ENCODE data around the gene POLA1.
A peak's percentile ranks its signal among the peaks of the same experiment; 100 is the strongest.
"Not testable (repeated sequence)": the region's sequence is repeated elsewhere in the genome, so short reads cannot be mapped to it uniquely, and the experiment has no call there.

Gene POLA1, protein sequence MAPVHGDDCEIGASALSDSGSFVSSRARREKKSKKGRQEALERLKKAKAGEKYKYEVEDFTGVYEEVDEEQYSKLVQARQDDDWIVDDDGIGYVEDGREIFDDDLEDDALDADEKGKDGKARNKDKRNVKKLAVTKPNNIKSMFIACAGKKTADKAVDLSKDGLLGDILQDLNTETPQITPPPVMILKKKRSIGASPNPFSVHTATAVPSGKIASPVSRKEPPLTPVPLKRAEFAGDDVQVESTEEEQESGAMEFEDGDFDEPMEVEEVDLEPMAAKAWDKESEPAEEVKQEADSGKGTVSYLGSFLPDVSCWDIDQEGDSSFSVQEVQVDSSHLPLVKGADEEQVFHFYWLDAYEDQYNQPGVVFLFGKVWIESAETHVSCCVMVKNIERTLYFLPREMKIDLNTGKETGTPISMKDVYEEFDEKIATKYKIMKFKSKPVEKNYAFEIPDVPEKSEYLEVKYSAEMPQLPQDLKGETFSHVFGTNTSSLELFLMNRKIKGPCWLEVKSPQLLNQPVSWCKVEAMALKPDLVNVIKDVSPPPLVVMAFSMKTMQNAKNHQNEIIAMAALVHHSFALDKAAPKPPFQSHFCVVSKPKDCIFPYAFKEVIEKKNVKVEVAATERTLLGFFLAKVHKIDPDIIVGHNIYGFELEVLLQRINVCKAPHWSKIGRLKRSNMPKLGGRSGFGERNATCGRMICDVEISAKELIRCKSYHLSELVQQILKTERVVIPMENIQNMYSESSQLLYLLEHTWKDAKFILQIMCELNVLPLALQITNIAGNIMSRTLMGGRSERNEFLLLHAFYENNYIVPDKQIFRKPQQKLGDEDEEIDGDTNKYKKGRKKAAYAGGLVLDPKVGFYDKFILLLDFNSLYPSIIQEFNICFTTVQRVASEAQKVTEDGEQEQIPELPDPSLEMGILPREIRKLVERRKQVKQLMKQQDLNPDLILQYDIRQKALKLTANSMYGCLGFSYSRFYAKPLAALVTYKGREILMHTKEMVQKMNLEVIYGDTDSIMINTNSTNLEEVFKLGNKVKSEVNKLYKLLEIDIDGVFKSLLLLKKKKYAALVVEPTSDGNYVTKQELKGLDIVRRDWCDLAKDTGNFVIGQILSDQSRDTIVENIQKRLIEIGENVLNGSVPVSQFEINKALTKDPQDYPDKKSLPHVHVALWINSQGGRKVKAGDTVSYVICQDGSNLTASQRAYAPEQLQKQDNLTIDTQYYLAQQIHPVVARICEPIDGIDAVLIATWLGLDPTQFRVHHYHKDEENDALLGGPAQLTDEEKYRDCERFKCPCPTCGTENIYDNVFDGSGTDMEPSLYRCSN (N-terminal part only)

GRCh38 chrX:24693453-24694202, at the start of gene POLA1:
POLA1 (plus strand) TSS chrX:24693918; CDS start chrX:24693962, 44 bp downstream.
- DNase-seq: peak; percentile 89

- no peak for DNase-seq
Measured at GRCh38 chrX:24646006-24646405, 47.7 kb upstream of the POLA1 start.

- DNase-seq: no peak
Measured at GRCh38 chrX:24646745-24647182, 47.0 kb upstream of the POLA1 start.

GRCh38 chrX:24647257-24648058, 46.3 kb upstream of the POLA1 start, which contains the start of gene PCYT1B:
PCYT1B (minus strand) TSS chrX:24647347; CDS start chrX:24647105, 242 bp downstream.
- DNase-seq: peak; percentile 62

DNA sequence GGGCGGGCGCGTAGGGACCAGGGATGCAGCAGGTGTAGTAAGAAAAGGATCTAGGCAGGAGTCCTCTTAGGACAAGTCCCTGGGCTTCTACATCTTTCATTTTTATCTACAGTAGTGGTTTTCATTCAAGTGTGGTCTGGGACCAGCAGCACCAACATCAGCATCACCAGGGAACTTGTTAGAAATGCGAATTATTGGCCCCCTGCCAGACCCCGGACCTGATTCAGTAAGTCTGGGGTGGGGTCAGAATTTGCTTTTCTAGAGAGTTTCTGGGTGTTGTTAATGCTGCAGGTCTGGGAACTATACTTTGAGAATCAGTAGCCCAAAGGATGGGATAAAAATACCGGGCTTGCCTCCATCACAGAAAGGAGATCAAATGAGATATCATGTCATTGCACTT, 45.2 kb upstream of the POLA1 start:
- DNase-seq: no peak

DNA sequence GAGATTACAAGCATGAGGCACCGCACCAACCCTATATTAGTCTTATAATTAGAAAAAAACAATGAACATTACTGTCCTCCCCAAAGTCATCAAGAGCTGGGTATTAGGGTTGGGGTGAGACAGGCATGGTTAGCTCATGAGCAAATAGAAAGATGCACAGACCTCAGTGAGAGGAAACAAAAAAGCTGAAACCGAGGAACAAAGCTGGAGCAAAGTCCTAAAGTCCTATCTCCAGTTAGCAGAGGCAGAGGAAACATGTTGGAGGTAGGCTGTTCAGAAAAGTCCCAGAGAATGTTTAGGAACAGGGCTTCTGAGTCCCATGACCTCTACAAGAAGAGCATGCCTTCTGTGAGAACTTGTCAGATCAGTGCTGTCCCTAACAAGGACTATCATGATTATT, 41.9 kb upstream of the POLA1 start:
- no peak for DNase-seq

- DNase-seq: not testable (repeated sequence)
Measured at GRCh38 chrX:24655679-24656078, 38.0 kb upstream of the POLA1 start.

DNA sequence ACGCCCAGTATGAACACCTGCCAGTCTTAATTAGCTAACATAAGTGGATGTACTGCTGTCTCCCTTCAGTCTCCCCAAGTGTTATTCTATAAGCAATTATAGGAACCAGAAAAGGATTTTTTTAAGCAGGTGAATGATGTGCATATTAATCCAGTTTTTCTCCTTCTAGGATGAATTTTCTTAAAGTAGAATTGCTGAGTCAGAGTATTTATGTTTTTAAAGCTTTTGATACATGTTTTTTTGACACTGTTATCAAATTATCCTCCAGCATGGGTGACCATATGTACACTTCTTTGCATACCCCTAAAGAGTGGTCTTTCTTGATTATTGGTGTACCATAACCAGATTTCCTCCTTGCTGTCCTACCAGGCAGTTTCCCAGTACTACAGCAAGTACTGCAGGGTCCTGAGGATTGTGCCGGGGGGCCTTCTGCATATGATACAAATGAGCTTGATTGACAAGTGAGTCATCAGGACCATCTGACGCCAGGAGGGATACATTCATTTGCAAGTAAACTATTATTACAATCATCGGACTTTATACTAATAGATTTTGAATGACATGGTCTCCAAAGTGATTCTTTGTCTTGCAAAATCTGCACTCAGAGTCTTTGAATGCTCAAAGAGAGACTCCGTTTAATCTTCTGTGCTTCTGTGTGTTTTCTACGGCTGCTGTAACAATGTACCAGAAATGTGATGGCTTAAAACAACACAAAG, 35.9 kb upstream of the POLA1 start:
- no peak for DNase-seq

DNA sequence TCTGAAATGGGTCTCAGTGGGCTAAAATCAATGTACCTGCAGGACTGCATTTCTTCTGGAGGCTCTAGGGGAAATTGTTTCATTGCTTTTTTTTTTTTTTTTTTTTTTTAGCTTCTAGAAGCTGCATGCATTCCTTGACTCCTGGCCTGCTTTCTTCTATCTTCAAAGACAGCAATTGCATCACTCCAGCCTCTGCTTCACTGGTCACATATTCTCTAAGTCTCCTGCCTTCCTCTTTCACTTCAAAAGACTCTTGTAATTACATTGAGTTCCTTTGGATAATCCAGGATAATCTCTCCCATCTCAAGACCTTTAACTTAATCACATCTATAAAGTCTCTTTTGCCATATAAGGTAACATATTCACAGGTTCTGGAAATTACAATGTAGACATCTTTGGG, 35.3 kb upstream of the POLA1 start:
- DNase-seq: no peak

DNA sequence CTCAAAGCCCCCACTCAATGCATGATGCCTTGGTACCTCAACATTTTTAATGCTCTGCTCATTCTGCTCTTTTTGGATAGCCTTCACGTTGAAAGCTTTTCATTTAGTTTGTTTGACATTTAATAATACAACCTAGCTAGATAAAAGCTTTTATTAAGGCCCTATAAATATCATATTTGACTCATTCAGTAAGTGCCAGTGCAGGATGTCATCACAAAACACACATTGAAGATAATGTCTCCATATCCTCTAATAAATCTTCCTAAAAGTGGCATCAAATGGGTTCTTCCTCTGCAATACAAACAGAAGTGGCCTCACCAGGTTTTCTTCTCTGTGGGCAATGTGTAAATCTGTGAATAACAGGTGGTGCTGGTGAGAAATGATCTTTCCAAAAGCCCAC, 34.6 kb upstream of the POLA1 start:
- no peak for DNase-seq

DNA sequence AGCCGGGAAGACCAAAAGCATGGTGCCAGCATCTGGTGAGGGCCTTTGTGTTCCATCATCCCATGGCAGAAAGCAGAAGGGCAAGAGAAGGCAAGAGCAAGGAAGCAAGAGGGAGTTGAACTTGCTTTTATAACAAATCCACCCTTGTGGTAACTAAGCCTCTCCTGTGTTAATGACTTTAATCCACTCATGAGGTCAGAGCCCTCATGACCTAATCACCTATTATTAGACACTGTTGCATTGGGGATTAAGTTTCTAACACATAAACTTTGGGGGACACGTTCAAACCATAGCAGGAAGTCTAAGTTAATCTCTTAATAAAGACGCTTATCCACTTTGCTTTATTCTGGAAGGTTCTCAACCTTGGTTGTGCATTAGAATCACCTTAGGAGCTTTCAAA, 34.1 kb upstream of the POLA1 start:
- DNase-seq: no peak

DNA sequence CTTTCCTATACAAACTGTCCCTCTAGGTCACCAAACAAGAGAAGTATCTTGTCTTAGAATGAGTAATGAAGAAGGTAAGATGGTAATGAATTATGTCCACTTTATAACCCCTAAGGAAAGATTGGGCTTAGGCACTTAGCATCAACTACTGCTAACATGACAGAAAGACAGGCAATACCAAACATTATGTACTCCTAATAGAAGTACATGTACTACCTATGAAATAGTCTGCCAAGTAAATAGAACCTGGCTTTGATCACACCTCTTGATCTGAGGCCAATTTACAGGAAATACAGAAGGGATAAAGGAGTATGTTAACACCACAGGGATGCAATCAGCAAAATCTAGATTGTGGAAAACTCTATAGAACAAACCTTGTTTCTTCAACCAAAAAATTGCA, 32.4 kb upstream of the POLA1 start:
- DNase-seq: no peak

DNA sequence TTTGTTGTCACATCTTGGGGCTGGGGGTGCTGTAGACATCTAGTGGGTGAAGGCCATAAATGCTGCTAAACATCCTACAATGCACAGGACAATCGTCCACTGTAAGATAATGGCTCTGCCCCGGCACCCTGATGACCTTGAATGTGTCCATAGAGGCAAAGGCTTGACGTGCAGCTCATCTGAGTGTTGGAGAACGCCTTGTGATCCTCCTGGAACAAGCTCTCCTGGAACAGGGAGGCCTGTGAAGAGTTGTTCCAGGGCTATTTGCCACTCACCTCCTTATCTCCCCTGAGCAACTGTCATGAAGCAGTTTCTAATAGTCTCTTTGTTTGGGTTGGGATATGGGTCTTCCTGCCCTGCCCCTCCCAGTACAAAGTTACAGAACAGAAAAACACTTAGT, 31.4 kb upstream of the POLA1 start:
- DNase-seq: no peak

- no peak for DNase-seq
Measured at GRCh38 chrX:24668111-24668510, 25.6 kb upstream of the POLA1 start.

GRCh38 chrX:24672701-24673190, 21.0 kb upstream of the POLA1 start:
- DNase-seq: no peak

GRCh38 chrX:24673424-24673823, 20.3 kb upstream of the POLA1 start:
- DNase-seq: no peak

GRCh38 chrX:24676403-24677024, 17.2 kb upstream of the POLA1 start:
- no peak for DNase-seq

GRCh38 chrX:24682739-24683432, 10.8 kb upstream of the POLA1 start:
- no peak for DNase-seq

- no peak for DNase-seq
Measured at GRCh38 chrX:24684048-24684447, 9.7 kb upstream of the POLA1 start.
